ENCODE measurements around the gene MIPOL1. TPM values are rescaled to one million over a fixed set of nuclear protein-coding genes. Genes with fewer than 3 reads are reported as not detected.

The MIPOL1 gene
- total RNA-seq, 1 experiment from 2014 or later: 7.0 TPM

GRCh38 chr14:37599507-37600368, 402.0 kb downstream of the MIPOL1 start:
- no peaks in the 10 kb centered on the region for H3K36me3 ChIP-seq (replicated peaks; ENCODE audit: control insufficient read depth, insufficient read depth, low read length)
- H3K27me3 ChIP-seq (ENCODE audit: control insufficient read depth, insufficient read depth, low read length): peaks cover 97% of the 10 kb centered on the region
- DNase-seq: peak; percentile 87
- peak overlapping the region; percentile 41 for H3K4me3 ChIP-seq (ENCODE audit: insufficient read depth, low read depth, low read length)

- no peak for DNase-seq
- peaks cover 89% of the 10 kb centered on the region for H3K27me3 ChIP-seq (ENCODE audit: control insufficient read depth, insufficient read depth, low read length)
- H3K36me3 ChIP-seq (replicated peaks; ENCODE audit: control insufficient read depth, insufficient read depth, low read length): no peaks in the 10 kb centered on the region
- no peak overlapping the region for H3K4me3 ChIP-seq (ENCODE audit: insufficient read depth, low read depth, low read length)
Measured at GRCh38 chr14:37600880-37601741, 403.4 kb downstream of the MIPOL1 start.

GRCh38 chr14:37601865-37602264, 404.1 kb downstream of the MIPOL1 start:
- no peak overlapping the region for H3K4me3 ChIP-seq (ENCODE audit: insufficient read depth, low read depth, low read length)

More at GRCh38 chr14:37601865-37602264, 404.1 kb downstream of the MIPOL1 start:
- DNase-seq: no peak
- Histone ChIP-seq H3K36me3 (replicated peaks; ENCODE audit: control insufficient read depth, insufficient read depth, low read length) (no peaks in the 10 kb centered on the region), H3K27me3 (ENCODE audit: control insufficient read depth, insufficient read depth, low read length) (peaks cover 82% of the 10 kb centered on the region)

Other genes with a start within 250 kb of the MIPOL1 start
- 7.7 and 8.1 TPM in 2 replicates for gene SLC25A21, start 25.3 kb upstream of the MIPOL1 start, total RNA-seq (2014; rRNA removed; shearing (Covaris generic))